Loucy (cell line): Measurements from ENCODE around the gene TCF7L2.

Experiments
- H2AFZ ChIP-seq: fragments of 200-600 bp; sonication (generic); 2 replicates; pipeline ENCODE4 v1.6.0; 2016; ENCODE audit warnings: antibody characterized with exemption, mild to moderate bottlenecking, low read length, moderate library complexity
- H3F3A ChIP-seq: fragments of 200-600 bp; 2 replicates; pipeline ENCODE4 v1.6.0; 2016; ENCODE audit warnings: antibody characterized with exemption, low read depth, mild to moderate bottlenecking
- H3K27me3 ChIP-seq: fragments of 200-600 bp; sonication (generic); 2 replicates; pipeline ENCODE4 v1.6.1; 2014; ENCODE audit warnings: low read length, mild to moderate bottlenecking; ENCODE audit not compliant: insufficient read depth, poor library complexity, severe bottlenecking
- H3K36me3 ChIP-seq: fragments of 200-600 bp; sonication (generic); 2 replicates; pipeline ENCODE4 v1.6.1; 2016; ENCODE audit warnings: low read length; ENCODE audit not compliant: insufficient read depth
- H3K4me1 ChIP-seq: fragments of 200-600 bp; sonication (generic); 2 replicates; pipeline ENCODE4 v1.5.1; 2014; ENCODE audit warnings: low read length, mild to moderate bottlenecking; ENCODE audit not compliant: insufficient read depth, poor library complexity, severe bottlenecking
- H3K4me2 ChIP-seq: fragments of 200-600 bp; sonication (generic); 2 replicates; pipeline ENCODE4 v1.6.0; 2014; ENCODE audit warnings: antibody characterized with exemption, low read length, low read depth, mild to moderate bottlenecking; ENCODE audit not compliant: poor library complexity, severe bottlenecking
- H3K4me3 ChIP-seq: fragments of 200-600 bp; sonication (generic); 2 replicates; pipeline ENCODE4 v1.5.1; 2014; ENCODE audit warnings: low read length, mild to moderate bottlenecking, mixed read lengths; ENCODE audit not compliant: poor library complexity, severe bottlenecking
- H3K79me2 ChIP-seq: fragments of 200-600 bp; sonication (generic); 2 replicates; pipeline ENCODE4 v1.6.1; 2014; ENCODE audit warnings: low read length; ENCODE audit not compliant: insufficient read depth
- H3K9ac ChIP-seq: fragments of 200-600 bp; sonication (generic); 2 replicates; pipeline ENCODE4 v1.6.0; 2014; ENCODE audit warnings: mild to moderate bottlenecking, low read depth, low read length, moderate library complexity; ENCODE audit not compliant: poor library complexity, severe bottlenecking
- H3K9me2 ChIP-seq: fragments of 200-600 bp; sonication (generic); replicated peaks from 2 replicates; pipeline ENCODE4 v1.6.1; 2016; ENCODE audit warnings: low read depth, low read length, mixed read lengths
- H3K9me3 ChIP-seq: fragments of 200-600 bp; sonication (generic); 2 replicates; pipeline ENCODE4 v1.6.1; 2014; ENCODE audit warnings: mild to moderate bottlenecking, antibody characterized with exemption, low read length, low read depth; ENCODE audit not compliant: insufficient read depth
- H4K20me1 ChIP-seq: fragments of 200-600 bp; sonication (generic); 2 replicates; pipeline ENCODE4 v1.6.0; 2014; ENCODE audit warnings: antibody characterized with exemption, low read length, mild to moderate bottlenecking; ENCODE audit not compliant: insufficient read depth, poor library complexity, severe bottlenecking
- EZH2phosphoT487 ChIP-seq: fragments of 200-600 bp; IDR thresholded peaks from 2 replicates; pipeline ENCODE4 v1.6.1; 2018; ENCODE audit warnings: antibody characterized with exemption, mild to moderate bottlenecking, moderate library complexity, borderline replicate concordance
- TF ChIP-seq, protein P1 (sequence below): fragments of 200-600 bp; sonication (generic); conservative IDR thresholded peaks from 2 replicates; pipeline ENCODE4 v1.5.1; 2014; ENCODE audit warnings: mild to moderate bottlenecking, antibody characterized with exemption, low read length

The TCF7L2 gene

GRCh38 chr10:113044016-113044755, 94.1 kb downstream of the TCF7L2 start:
- H3K9me2 ChIP-seq: no peaks in the 10 kb centered on the region
- TF ChIP-seq, protein P1, sequence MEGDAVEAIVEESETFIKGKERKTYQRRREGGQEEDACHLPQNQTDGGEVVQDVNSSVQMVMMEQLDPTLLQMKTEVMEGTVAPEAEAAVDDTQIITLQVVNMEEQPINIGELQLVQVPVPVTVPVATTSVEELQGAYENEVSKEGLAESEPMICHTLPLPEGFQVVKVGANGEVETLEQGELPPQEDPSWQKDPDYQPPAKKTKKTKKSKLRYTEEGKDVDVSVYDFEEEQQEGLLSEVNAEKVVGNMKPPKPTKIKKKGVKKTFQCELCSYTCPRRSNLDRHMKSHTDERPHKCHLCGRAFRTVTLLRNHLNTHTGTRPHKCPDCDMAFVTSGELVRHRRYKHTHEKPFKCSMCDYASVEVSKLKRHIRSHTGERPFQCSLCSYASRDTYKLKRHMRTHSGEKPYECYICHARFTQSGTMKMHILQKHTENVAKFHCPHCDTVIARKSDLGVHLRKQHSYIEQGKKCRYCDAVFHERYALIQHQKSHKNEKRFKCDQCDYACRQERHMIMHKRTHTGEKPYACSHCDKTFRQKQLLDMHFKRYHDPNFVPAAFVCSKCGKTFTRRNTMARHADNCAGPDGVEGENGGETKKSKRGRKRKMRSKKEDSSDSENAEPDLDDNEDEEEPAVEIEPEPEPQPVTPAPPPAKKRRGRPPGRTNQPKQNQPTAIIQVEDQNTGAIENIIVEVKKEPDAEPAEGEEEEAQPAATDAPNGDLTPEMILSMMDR: no peak
- TF ChIP-seq EZH2phosphoT487: no peak
- no peaks in the 10 kb centered on the region for H3K4me1 ChIP-seq
- H3K36me3 ChIP-seq: peaks cover 8% of the 10 kb centered on the region; the same call in 1 of the 2 replicates
- no peak overlapping the region for H2AFZ ChIP-seq
- H3K79me2 ChIP-seq: no peaks in the 10 kb centered on the region
- H3K9me3 ChIP-seq: no peaks in the 10 kb centered on the region
- H3K4me2 ChIP-seq: no peak overlapping the region
- H3K27me3 ChIP-seq: no peaks in the 10 kb centered on the region
- H3K4me3 ChIP-seq: no peak overlapping the region
- H4K20me1 ChIP-seq: no peaks in the 10 kb centered on the region
- no peak overlapping the region for H3K9ac ChIP-seq
- H3F3A ChIP-seq: no peaks in the 10 kb centered on the region

DNA sequence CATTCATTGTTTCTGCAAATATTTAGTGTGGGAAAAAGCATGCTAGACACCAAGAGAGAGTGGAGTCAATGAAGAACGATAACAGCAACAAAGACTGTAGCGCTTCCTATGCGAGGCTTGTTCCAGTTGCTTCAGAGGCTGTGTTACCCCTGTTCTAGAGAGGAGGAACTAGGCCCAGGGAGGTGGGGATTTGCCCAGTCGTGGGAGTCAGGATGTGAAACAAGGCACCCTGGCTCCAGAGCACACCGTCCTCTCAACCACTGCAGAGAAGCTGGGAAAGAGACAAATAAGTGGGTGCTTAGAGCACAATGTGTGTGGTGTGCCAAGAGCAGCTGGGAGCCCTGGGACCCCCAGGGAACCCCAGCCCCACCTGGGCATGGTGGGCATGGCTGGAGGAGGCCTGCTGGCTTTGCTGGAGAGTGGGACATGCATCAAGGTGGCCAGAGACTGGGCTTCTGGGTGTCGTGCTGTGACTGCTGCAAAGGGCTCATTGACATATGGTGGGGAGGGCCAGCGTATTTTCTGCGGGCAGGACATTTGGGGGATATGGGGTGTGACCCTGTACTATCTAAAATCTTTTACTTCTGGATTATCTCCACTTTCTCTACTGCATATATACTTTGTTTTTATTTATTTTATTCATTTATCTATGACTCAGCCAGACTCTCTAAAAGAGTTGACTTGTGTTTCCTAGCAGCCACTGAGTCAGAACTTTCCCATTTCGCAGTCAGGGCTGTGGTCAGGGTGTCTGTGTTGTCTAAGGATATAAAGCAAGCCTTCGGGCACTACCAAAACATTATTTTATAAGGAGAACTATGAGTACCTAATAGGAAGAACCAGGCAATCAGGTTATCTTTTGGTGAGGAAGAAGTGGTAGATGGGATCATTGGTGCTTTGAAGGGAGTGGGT, 95.4 kb downstream of the TCF7L2 start:
- H3K36me3 ChIP-seq: peaks cover 4% of the 10 kb centered on the region; the same call in 1 of the 2 replicates
- peaks cover 7% of the 10 kb centered on the region for H3K4me1 ChIP-seq
- no peak overlapping the region for H3K9ac ChIP-seq
- no peak overlapping the region for H3K4me2 ChIP-seq
- no peak overlapping the region for H2AFZ ChIP-seq
- no peaks in the 10 kb centered on the region for H4K20me1 ChIP-seq
- no peaks in the 10 kb centered on the region for H3K27me3 ChIP-seq
- no peaks in the 10 kb centered on the region for H3F3A ChIP-seq
- no peaks in the 10 kb centered on the region for H3K9me2 ChIP-seq
- no peak overlapping the region for H3K4me3 ChIP-seq
- H3K9me3 ChIP-seq: no peaks in the 10 kb centered on the region
- TF ChIP-seq, protein P1: no peak
- TF ChIP-seq EZH2phosphoT487: no peak
- H3K79me2 ChIP-seq: no peaks in the 10 kb centered on the region

- no peak for TF ChIP-seq EZH2phosphoT487
- TF ChIP-seq, protein P1: no peak
- Histone ChIP-seq H3K4me3 (no peak overlapping the region), H3K9me2 (no peaks in the 10 kb centered on the region), H2AFZ (no peak overlapping the region), H3K4me1 (peaks cover 24% of the 10 kb centered on the region), H3K79me2 (no peaks in the 10 kb centered on the region), H3K27me3 (no peaks in the 10 kb centered on the region), H3K36me3 (no peaks in the 10 kb centered on the region), H4K20me1 (no peaks in the 10 kb centered on the region), H3K9ac (no peak overlapping the region), H3F3A (no peaks in the 10 kb centered on the region), H3K9me3 (no peaks in the 10 kb centered on the region), H3K4me2 (no peak overlapping the region)
Measured at GRCh38 chr10:113047151-113047550, 97.1 kb downstream of the TCF7L2 start.
